IMR-90 (cell line): ENCODE results near the gene NDUFV3. TPM values are rescaled to one million over a fixed set of nuclear protein-coding genes. Genes with fewer than 3 reads are reported as not detected.

ENCODE experiments used
- ATAC-seq: fragments of 200-7000 bp; cut with Tn5 transposase; 2 replicates; pipeline ENCODE4 v1.9.1; 2020; ENCODE audit warnings: low read depth, mild to moderate bottlenecking, moderate library complexity
- BruUV-seq: library from RNA; stranded (reverse); fragments of 400-500 nt; replicated peaks from 2 replicates; lab custom pipeline; 2021; lab: Mats Ljungman, UMichigan
- CTCF ChIA-PET: fragments of 300-600 bp; formaldehyde crosslinking; extraction: SDS; loops from one replicate; lab custom pipeline; 2021; ENCODE audit warnings: antibody characterized with exemption; lab: Yijun Ruan, JAX
- POLR2A ChIA-PET: fragments of 300-600 bp; sonication (Branson Sonifier 250); formaldehyde crosslinking; loops from one replicate; lab custom pipeline; 2022; ENCODE audit warnings: antibody characterized with exemption; ENCODE audit not compliant: unreplicated experiment; lab: Charles Lee
- DNase-seq: peaks from one replicate; pipeline ENCODE4 v3.0.0; 2013
- H2AFZ ChIP-seq: replicated peaks from 2 replicates; pipeline ENCODE3; 2013; ENCODE audit warnings: low read length, mild to moderate bottlenecking; ENCODE audit not compliant: poor library complexity
- H2AK5ac ChIP-seq: 2 replicates; pipeline ENCODE4 v1.6.1; 2013; ENCODE audit warnings: low read depth, low read length, inconsistent platforms
- H2AK9ac ChIP-seq: replicated peaks from 2 replicates; pipeline ENCODE3; 2013; ENCODE audit warnings: mild to moderate bottlenecking, low read depth, low read length, moderate library complexity; ENCODE audit not compliant: poor library complexity
- H2BK120ac ChIP-seq: 2 replicates; pipeline ENCODE4 v1.6.1; 2013; ENCODE audit warnings: low read depth, low read length, inconsistent platforms
- H2BK15ac ChIP-seq: 3 replicates; pipeline ENCODE4 v1.6.1; 2013; ENCODE audit warnings: low read depth, low read length, inconsistent platforms
- H2BK20ac ChIP-seq: 2 replicates; pipeline ENCODE4 v1.6.1; 2013; ENCODE audit warnings: low read depth, mild to moderate bottlenecking, inconsistent platforms, low read length, moderate library complexity
- H2BK5ac ChIP-seq: 2 replicates; pipeline ENCODE4 v1.6.1; 2013; ENCODE audit warnings: mild to moderate bottlenecking, low read depth, low read length, inconsistent platforms; ENCODE audit not compliant: poor library complexity, severe bottlenecking
- H3K14ac ChIP-seq: replicated peaks from 2 replicates; pipeline ENCODE4 v1.6.1; 2013; ENCODE audit warnings: low read depth, low read length, inconsistent platforms
- H3K18ac ChIP-seq: 2 replicates; pipeline ENCODE4 v1.6.1; 2013; ENCODE audit warnings: low read depth, low read length, control low read depth
- H3K23ac ChIP-seq: 2 replicates; pipeline ENCODE4 v1.6.1; 2013; ENCODE audit warnings: low read depth, low read length, inconsistent platforms
- H3K27ac ChIP-seq: 2 replicates; pipeline ENCODE4 v1.5.1; 2013; ENCODE audit warnings: mild to moderate bottlenecking, control low read depth, low read length; ENCODE audit not compliant: insufficient read depth
- H3K27me3 ChIP-seq: 2 replicates; pipeline ENCODE4 v1.6.1; 2013; ENCODE audit warnings: low read length; ENCODE audit not compliant: control insufficient read depth, insufficient read depth
- H3K36me3 ChIP-seq: 2 replicates; pipeline ENCODE4 v1.6.1; 2013; ENCODE audit warnings: low read length, mixed read lengths; ENCODE audit not compliant: control insufficient read depth, insufficient read depth
- H3K4ac ChIP-seq: 2 replicates; pipeline ENCODE4 v1.6.1; 2013; ENCODE audit warnings: low read depth, low read length, inconsistent platforms
- H3K4me1 ChIP-seq: 2 replicates; pipeline ENCODE4 v1.6.1; 2013; ENCODE audit warnings: low read length, mixed read lengths; ENCODE audit not compliant: control insufficient read depth, insufficient read depth
- H3K4me2 ChIP-seq: 2 replicates; pipeline ENCODE4 v1.6.1; 2013; ENCODE audit warnings: low read depth, mild to moderate bottlenecking, control low read depth, low read length, moderate library complexity
- H3K4me3 ChIP-seq: 2 replicates; pipeline ENCODE4 v1.5.1; 2013; ENCODE audit warnings: low read depth, mild to moderate bottlenecking, control low read depth, low read length, moderate library complexity; ENCODE audit not compliant: insufficient read depth
- H3K56ac ChIP-seq: 2 replicates; pipeline ENCODE4 v1.6.1; 2013; ENCODE audit warnings: low read length, inconsistent platforms; ENCODE audit not compliant: insufficient read depth; ENCODE audit errors: extremely low read depth
- H3K79me1 ChIP-seq, 2 experiments: 2 replicates each; pipeline ENCODE4 v1.6.1; 2013; ENCODE audit warnings: low read length in 2 of 2, inconsistent platforms in 1 of 2, low read depth in 1 of 2
- H3K9ac ChIP-seq: 2 replicates; pipeline ENCODE4 v1.6.1; 2013; ENCODE audit warnings: low read depth, low read length, control low read depth
- H3K9me1 ChIP-seq: 2 replicates; pipeline ENCODE4 v1.6.1; 2013; ENCODE audit warnings: low read length, inconsistent platforms; ENCODE audit not compliant: insufficient read depth
- H3K9me3 ChIP-seq: 2 replicates; pipeline ENCODE4 v1.6.1; 2013; ENCODE audit warnings: low read length; ENCODE audit not compliant: control insufficient read depth, insufficient read depth
- H4K20me1 ChIP-seq: 2 replicates; pipeline ENCODE4 v1.6.1; 2013; ENCODE audit warnings: low read length, inconsistent platforms; ENCODE audit not compliant: insufficient read depth
- H4K5ac ChIP-seq: 2 replicates; pipeline ENCODE4 v1.6.1; 2013; ENCODE audit warnings: mild to moderate bottlenecking, low read depth, low read length, control low read depth
- H4K8ac ChIP-seq, 2 experiments: 2 replicates each; pipeline ENCODE4 v1.6.1; 2013; ENCODE audit warnings: low read depth in 2 of 2, low read length in 2 of 2, control low read depth in 1 of 2, inconsistent platforms in 1 of 2
- H4K91ac ChIP-seq: 2 replicates; pipeline ENCODE4 v1.6.1; 2013; ENCODE audit warnings: low read depth, low read length, inconsistent platforms; ENCODE audit not compliant: insufficient read depth
- POLR2A ChIP-seq: IDR thresholded peaks from 2 replicates; pipeline ENCODE4 v1.6.1; 2012; ENCODE audit warnings: mild to moderate bottlenecking, low read depth, low read length
- WGBS, 2 experiments: methylation state at CpG; one replicate each; pipeline versions ENCODE4 v1.1.5 to v1.1.7; 2013; ENCODE audit warnings: missing lambda C conversion rate in 2 of 2; ENCODE audit not compliant: insufficient read length in 1 of 2; ENCODE audit errors: extremely low coverage in 2 of 2; 5-methylcytosine and 5-hydroxymethylcytosine counted together
- dilution Hi-C: fragments of 300-500 bp; cut with HindIII; formaldehyde crosslinking; loops from one replicate; pipeline ENCODE4 v1.14.3; 2018; ENCODE audit warnings: low sequenced_read_pairs; ENCODE audit not compliant: unreplicated experiment
- in situ Hi-C: fragments of 300-500 bp; cut with MboI; formaldehyde crosslinking; loops from 3 replicates; pipeline ENCODE4 v1.14.3; 2019; ENCODE audit warnings: low sequenced_read_pairs, inconsistent platforms, mixed read lengths
- intact Hi-C: fragments of 100-400 bp; cut with micrococcal nuclease; formaldehyde crosslinking; loops from 2 replicates; pipeline ENCODE4 v1.10.0; 2022
- polyA plus RNA-seq, 3 experiments: library from polyadenylated mRNA; depleted of rRNA; stranded (reverse); fragments of >200 nt; gene quantifications; 2 replicates each; pipeline ENCODE4 v1.2.3, GENCODE V29; 2012; ENCODE audit warnings: low replicate concordance in 1 of 3
- total RNA-seq: library from RNA; depleted of rRNA; stranded (reverse); fragments of >200 nt; gene quantifications from 2 replicates; pipeline ENCODE4 v1.2.3, GENCODE V29; 2012

Gene NDUFV3
- total and polyA plus RNA-seq, 2 of the 4 experiments (the other 2 are of a cell fraction): 38.5 to 55.6 TPM

DNA sequence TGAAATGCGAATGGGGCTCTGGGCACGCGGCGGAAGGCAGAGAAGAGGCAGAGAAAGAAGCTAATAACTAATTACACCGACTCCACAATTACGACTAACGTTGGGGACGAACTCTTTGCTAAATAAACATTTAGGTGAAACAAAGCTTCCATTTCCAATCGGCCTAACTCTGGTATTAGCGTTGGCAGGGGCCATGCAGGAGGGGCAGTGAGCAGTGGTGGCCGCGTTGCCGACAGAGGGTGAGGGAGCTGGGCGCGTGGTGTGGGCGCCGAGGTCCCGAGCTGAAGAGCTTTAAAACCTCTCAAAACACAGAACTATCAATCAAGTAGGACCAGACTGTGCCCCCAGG is 553 bp upstream of the NDUFV3 start:
- POLR2A ChIA-PET: no interaction called here

More for the DNA sequence above, 553 bp upstream of the NDUFV3 start:
- intact Hi-C loops (no loop called here), in situ Hi-C loops (no loop called here), dilution Hi-C loops (no loop called here)
- Histone ChIP-seq H3K4ac (peak overlapping the region; percentile 77), H3K9me3 (no peaks in the 10 kb centered on the region), H3K56ac (peak overlapping the region; percentile 61), H2BK15ac (no peak overlapping the region; the same call in 2 of the 3 replicates), H4K8ac (peak overlapping the region; percentile 93 to 97), H3K18ac (peak overlapping the region; percentile 47), H3K14ac (peak overlapping the region; percentile 68), H3K4me3 (peak overlapping the region; percentile 69), H3K9me1 (peaks cover 5% of the 10 kb centered on the region; the same call in 1 of the 2 replicates), H3K79me1 (peaks cover 12 to 25% of the 10 kb centered on the region in 2 experiments), H4K91ac (peak overlapping the region; percentile 87), H3K4me2 (peak overlapping the region; percentile 95), H2AK9ac (peak overlapping the region; percentile 84), H4K20me1 (peaks cover 6% of the 10 kb centered on the region), H3K36me3 (peaks cover 4% of the 10 kb centered on the region; the same call in 1 of the 2 replicates), H3K27me3 (no peaks in the 10 kb centered on the region), H2BK5ac (peak overlapping the region; percentile 79), H3K9ac (peak overlapping the region; percentile 84), H2AFZ (peak overlapping the region; percentile 97), H2BK120ac (peak overlapping the region; percentile 41), H3K23ac (peak overlapping the region; percentile 57), H2BK20ac (no peak overlapping the region), H3K27ac (peak overlapping the region; percentile 71), H3K4me1 (peaks cover 4% of the 10 kb centered on the region), H2AK5ac (peak overlapping the region; percentile 74), H4K5ac (peak overlapping the region; percentile 90)
- no TSS peak for BruUV-seq
- CTCF ChIA-PET: interaction anchor here (1.1 kb wide), 1 partner anchor 22 kb away, joined by 3 read pairs; no protein-coding TSS in a partner anchor
- no CpG with 5 or more reads among the region's 18 CpGs for WGBS, 2 experiments
- peak; percentile 31 for ATAC-seq
- no peak for TF ChIP-seq POLR2A
- DNase-seq: no peak
